Measurements from ENCODE around the gene HOXA11.

HOXA11 gene

GRCh38 chr7:27168265-27168947 lies 16.6 kb downstream of the HOXA11 start:
- H3K4me1 ChIP-seq = no peaks in the 10 kb centered on the region
- H2AFZ ChIP-seq = no peak overlapping the region
- H3K27me3 ChIP-seq (ENCODE audit: control insufficient read depth, insufficient read depth, low read length) = peaks cover 56% of the 10 kb centered on the region
- no peak overlapping the region for H3K4me3 ChIP-seq (ENCODE audit: low read depth, low read length)
- no peak overlapping the region for H3K27ac ChIP-seq
- no peaks in the 10 kb centered on the region for H3K79me2 ChIP-seq
- H3K36me3 ChIP-seq (ENCODE audit: control insufficient read depth, insufficient read depth, low read length) = no peaks in the 10 kb centered on the region
- H3K9me3 ChIP-seq (ENCODE audit: control insufficient read depth, low read length) = no peaks in the 10 kb centered on the region
- TF ChIP-seq, protein P1, sequence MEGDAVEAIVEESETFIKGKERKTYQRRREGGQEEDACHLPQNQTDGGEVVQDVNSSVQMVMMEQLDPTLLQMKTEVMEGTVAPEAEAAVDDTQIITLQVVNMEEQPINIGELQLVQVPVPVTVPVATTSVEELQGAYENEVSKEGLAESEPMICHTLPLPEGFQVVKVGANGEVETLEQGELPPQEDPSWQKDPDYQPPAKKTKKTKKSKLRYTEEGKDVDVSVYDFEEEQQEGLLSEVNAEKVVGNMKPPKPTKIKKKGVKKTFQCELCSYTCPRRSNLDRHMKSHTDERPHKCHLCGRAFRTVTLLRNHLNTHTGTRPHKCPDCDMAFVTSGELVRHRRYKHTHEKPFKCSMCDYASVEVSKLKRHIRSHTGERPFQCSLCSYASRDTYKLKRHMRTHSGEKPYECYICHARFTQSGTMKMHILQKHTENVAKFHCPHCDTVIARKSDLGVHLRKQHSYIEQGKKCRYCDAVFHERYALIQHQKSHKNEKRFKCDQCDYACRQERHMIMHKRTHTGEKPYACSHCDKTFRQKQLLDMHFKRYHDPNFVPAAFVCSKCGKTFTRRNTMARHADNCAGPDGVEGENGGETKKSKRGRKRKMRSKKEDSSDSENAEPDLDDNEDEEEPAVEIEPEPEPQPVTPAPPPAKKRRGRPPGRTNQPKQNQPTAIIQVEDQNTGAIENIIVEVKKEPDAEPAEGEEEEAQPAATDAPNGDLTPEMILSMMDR (IDR thresholded peaks at IDR 0.05) = no peak
- no peak overlapping the region for H3K9ac ChIP-seq
- H3K4me2 ChIP-seq (ENCODE audit: low read length) = no peak overlapping the region

GRCh38 chr7:27167916-27168264 lies 17.1 kb downstream of the HOXA11 start:
- no peak overlapping the region for H2AFZ ChIP-seq

GRCh38 chr7:27166531-27167505 lies 18.2 kb downstream of the HOXA11 start:
- Histone ChIP-seq H3K9ac (no peak overlapping the region), H2AFZ (no peak overlapping the region), H3K4me3 (ENCODE audit: low read depth, low read length) (no peak overlapping the region), H3K27ac (no peak overlapping the region), H3K4me1 (no peaks in the 10 kb centered on the region), H3K27me3 (ENCODE audit: control insufficient read depth, insufficient read depth, low read length) (peaks cover 45% of the 10 kb centered on the region), H3K36me3 (ENCODE audit: control insufficient read depth, insufficient read depth, low read length) (no peaks in the 10 kb centered on the region), H3K9me3 (ENCODE audit: control insufficient read depth, low read length) (no peaks in the 10 kb centered on the region), H3K79me2 (no peaks in the 10 kb centered on the region), H3K4me2 (ENCODE audit: low read length) (no peak overlapping the region)
- TF ChIP-seq, protein P1 (IDR thresholded peaks at IDR 0.05) = no peak

More at GRCh38 chr7:27167916-27168264, 17.1 kb downstream of the HOXA11 start:
- no peak overlapping the region for H3K4me3 ChIP-seq (ENCODE audit: low read depth, low read length)
- H3K9ac ChIP-seq = no peak overlapping the region
- H3K27me3 ChIP-seq (ENCODE audit: control insufficient read depth, insufficient read depth, low read length) = peaks cover 56% of the 10 kb centered on the region
- H3K27ac ChIP-seq = no peak overlapping the region
- no peak overlapping the region for H3K4me2 ChIP-seq (ENCODE audit: low read length)
- H3K36me3 ChIP-seq (ENCODE audit: control insufficient read depth, insufficient read depth, low read length) = no peaks in the 10 kb centered on the region
- TF ChIP-seq, protein P1 (IDR thresholded peaks at IDR 0.05) = no peak
- H3K9me3 ChIP-seq (ENCODE audit: control insufficient read depth, low read length) = no peaks in the 10 kb centered on the region
- H3K4me1 ChIP-seq = no peaks in the 10 kb centered on the region
- no peaks in the 10 kb centered on the region for H3K79me2 ChIP-seq

- H3K9ac ChIP-seq = no peak overlapping the region
- H3K9me3 ChIP-seq (ENCODE audit: control insufficient read depth, low read length) = no peaks in the 10 kb centered on the region
- no peaks in the 10 kb centered on the region for H3K4me1 ChIP-seq
- peaks cover 44% of the 10 kb centered on the region for H3K27me3 ChIP-seq (ENCODE audit: control insufficient read depth, insufficient read depth, low read length)
- no peak overlapping the region for H3K4me2 ChIP-seq (ENCODE audit: low read length)
- no peaks in the 10 kb centered on the region for H3K79me2 ChIP-seq
- H3K4me3 ChIP-seq (ENCODE audit: low read depth, low read length) = no peak overlapping the region
- TF ChIP-seq, protein P1 (IDR thresholded peaks at IDR 0.05) = no peak
- H2AFZ ChIP-seq = no peak overlapping the region
- no peaks in the 10 kb centered on the region for H3K36me3 ChIP-seq (ENCODE audit: control insufficient read depth, insufficient read depth, low read length)
- H3K27ac ChIP-seq = no peak overlapping the region
These were observed 19.0 kb downstream of the HOXA11 start for GRCh38 chr7:27165996-27166530.

All from parathyroid adenoma (tissue), 2 donors.